T47D (cell line): ENCODE measurements around the gene MALAT1.

Experiments used
- DNase-seq, 2 experiments: peaks; one replicate each; pipeline versions ENCODE4 v3.0.0 to v3.0.0-alpha.2; 2011 to 2012; ENCODE audit warnings: low read depth in 1 of 2, low spot score in 1 of 2
- JUND ChIP-seq: IDR thresholded peaks from 2 replicates; pipeline ENCODE4 v1.6.1; 2012; ENCODE audit warnings: low read depth
- in situ Hi-C: cut with HindIII; loops from 2 replicates; pipeline ENCODE4 v1.10.0; 2016; ENCODE audit warnings: low sequenced_read_pairs, low pct_unique_long_range_greater_than_20kb

MALAT1 gene

GRCh38 chr11:65473278-65473860 is 25.5 kb upstream of the MALAT1 start:
- TF ChIP-seq JUND, result no peak
- peak in 1 of 2 experiments; percentile 46 for DNase-seq
- in situ Hi-C loops, result no loop called here

- no peak for TF ChIP-seq JUND
- in situ Hi-C loops, result no loop called here
- DNase-seq, result no peak
Observed at GRCh38 chr11:65474864-65475263, 24.0 kb upstream of the MALAT1 start.

DNA sequence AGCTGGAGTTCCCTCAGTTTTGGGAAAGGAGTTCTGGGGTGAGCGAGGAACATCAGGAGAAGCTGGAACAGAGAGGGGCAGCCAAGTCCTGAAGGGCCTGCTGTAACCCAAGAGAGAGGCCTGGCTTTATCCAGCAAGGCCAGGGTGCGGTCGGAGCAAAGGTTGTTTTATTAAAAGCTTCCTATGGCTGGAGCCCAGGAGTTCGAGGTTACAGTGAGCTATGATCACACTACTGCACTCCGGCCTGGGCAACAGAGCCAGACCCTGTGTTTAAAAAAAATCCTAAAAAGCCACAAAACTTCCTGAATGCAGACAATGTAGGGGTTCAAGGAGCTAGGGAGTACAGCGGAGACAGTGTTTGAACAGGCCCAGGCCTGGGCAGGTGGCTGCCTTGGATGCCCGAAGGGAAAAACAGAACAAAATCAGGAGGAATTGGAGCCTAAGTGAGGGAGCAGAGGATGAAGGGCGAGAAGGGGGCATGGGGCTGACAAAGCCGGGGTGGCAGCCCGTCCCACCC is 22.2 kb upstream of the MALAT1 start:
- in situ Hi-C loops, result no loop called here
- DNase-seq, result no peak

GRCh38 chr11:65477149-65477965 is 21.5 kb upstream of the MALAT1 start:
- in situ Hi-C loops, result no loop called here
- TF ChIP-seq JUND, result peak; percentile 75; the same call in 1 of the 2 replicates
- peak; percentile 98 to 99 for DNase-seq

More for the DNA sequence above, 22.2 kb upstream of the MALAT1 start:
- no peak for TF ChIP-seq JUND

DNA sequence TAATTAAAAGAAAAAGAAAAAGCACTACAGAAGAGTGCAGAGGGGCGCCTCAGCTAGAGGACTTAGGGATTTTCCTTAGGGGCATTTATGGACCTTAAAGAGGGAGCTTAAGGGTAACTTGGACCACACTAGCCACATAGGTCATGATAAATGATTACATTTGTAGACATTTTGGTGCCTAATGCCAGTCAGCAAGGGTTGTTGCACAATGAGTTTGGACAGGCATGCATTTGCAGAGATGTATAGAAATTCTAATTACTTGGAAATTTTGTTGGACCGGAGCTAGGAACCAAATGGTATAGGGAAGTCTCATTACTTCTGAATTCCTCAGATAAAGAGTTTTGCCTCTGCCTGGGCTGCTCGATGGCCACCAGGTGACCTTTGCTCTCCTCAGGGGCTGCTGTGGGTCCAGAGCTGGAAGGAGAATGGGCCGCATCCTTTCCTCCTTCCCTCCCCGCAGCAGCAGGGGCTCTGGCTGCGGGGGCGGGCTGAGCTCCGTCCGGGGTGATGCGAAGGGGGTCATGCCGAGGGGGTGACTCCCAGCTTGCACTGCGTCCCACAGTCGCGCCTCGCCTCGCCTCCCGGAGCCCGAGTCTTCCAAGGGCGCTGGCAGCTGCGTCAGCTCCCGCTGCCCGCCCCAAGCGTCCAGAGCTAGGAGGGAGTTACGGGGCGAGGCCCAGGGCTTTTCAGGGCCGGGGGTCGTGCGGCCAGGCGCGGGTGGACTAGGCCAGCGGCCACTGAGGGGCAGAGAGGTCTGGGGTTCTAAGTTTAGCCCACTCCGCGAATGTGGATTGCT is 20.3 kb upstream of the MALAT1 start:
- no peak for TF ChIP-seq JUND
- in situ Hi-C loops, result no loop called here
- no peak for DNase-seq

- TF ChIP-seq JUND, result no peak
- in situ Hi-C loops, result no loop called here
- peak in 1 of 2 experiments; percentile 84 for DNase-seq
Observed at GRCh38 chr11:65479184-65480145, 19.4 kb upstream of the MALAT1 start.

- in situ Hi-C loops, result no loop called here
Observed at GRCh38 chr11:65482306-65482850, 16.5 kb upstream of the MALAT1 start.

GRCh38 chr11:65485920-65486219 is 13.0 kb upstream of the MALAT1 start:
- TF ChIP-seq JUND, result no peak
- in situ Hi-C loops, result no loop called here
- DNase-seq, result no peak

More at GRCh38 chr11:65482306-65482850, 16.5 kb upstream of the MALAT1 start:
- no peak for TF ChIP-seq JUND
- no peak for DNase-seq

- no peak for TF ChIP-seq JUND
- in situ Hi-C loops, result no loop called here
- DNase-seq, result no peak
Observed at GRCh38 chr11:65486570-65487466, 12.0 kb upstream of the MALAT1 start.

GRCh38 chr11:65487467-65488272 is 11.2 kb upstream of the MALAT1 start:
- DNase-seq, result peak; percentile 96 to 100
- in situ Hi-C loops, result no loop called here

More at GRCh38 chr11:65487467-65488272, 11.2 kb upstream of the MALAT1 start:
- TF ChIP-seq JUND, result no peak; the same call in 1 of the 2 replicates
